ENCODE data around the gene SLC6A9.

- TF ChIP-seq CTCF (IDR thresholded peaks at IDR 0.05) (no peak), POLR2A (IDR thresholded peaks at IDR 0.05) (no peak)
Measured at GRCh38 chr1:44044071-44044801, 13.0 kb upstream of the SLC6A9 start.
